H9 (cell line): ENCODE measurements around the gene PTTG1. TPM values are rescaled to one million over a fixed set of nuclear protein-coding genes. Genes with fewer than 3 reads are reported as not detected.

ENCODE experiments used
- DNase-seq: peaks from one replicate; pipeline ENCODE4 v3.0.0-alpha.2; 2017
- H2AFZ ChIP-seq: one replicate; pipeline ENCODE4 v1.6.1; 2013; ENCODE audit warnings: mild to moderate bottlenecking, low read length, control low read depth, moderate library complexity
- H2AK5ac ChIP-seq: 2 replicates; pipeline ENCODE4 v1.6.1; 2013; ENCODE audit warnings: low read length, control low read depth, mixed read lengths; ENCODE audit not compliant: insufficient read length
- H2BK120ac ChIP-seq: one replicate; pipeline ENCODE4 v1.6.1; 2013; ENCODE audit warnings: low read depth, mild to moderate bottlenecking, low read length, control low read depth, inconsistent platforms; ENCODE audit not compliant: poor library complexity, severe bottlenecking
- H2BK12ac ChIP-seq: 2 replicates; pipeline ENCODE4 v1.6.1; 2013; ENCODE audit warnings: low read length, control low read depth, mixed read lengths, low read depth; ENCODE audit not compliant: insufficient read length
- H2BK15ac ChIP-seq: 2 replicates; pipeline ENCODE4 v1.6.1; 2013; ENCODE audit warnings: low read depth, low read length, control low read depth
- H2BK20ac ChIP-seq: one replicate; pipeline ENCODE4 v1.6.1; 2013; ENCODE audit warnings: low read depth, mild to moderate bottlenecking, low read length, control low read depth, inconsistent platforms; ENCODE audit not compliant: poor library complexity, severe bottlenecking
- H2BK5ac ChIP-seq: 2 replicates; pipeline ENCODE4 v1.6.1; 2013; ENCODE audit warnings: low read length, control low read depth, mixed read lengths; ENCODE audit not compliant: insufficient read length
- H3K14ac ChIP-seq: 2 replicates; pipeline ENCODE4 v1.6.1; 2013; ENCODE audit warnings: low read length, control low read depth; ENCODE audit not compliant: insufficient read depth
- H3K18ac ChIP-seq: 2 replicates; pipeline ENCODE4 v1.6.1; 2013; ENCODE audit warnings: low read depth, mild to moderate bottlenecking, mixed read lengths, low read length, control low read depth; ENCODE audit not compliant: insufficient read length
- H3K23ac ChIP-seq: 2 replicates; pipeline ENCODE4 v1.6.1; 2013; ENCODE audit warnings: low read length, control low read depth, mixed read lengths, low read depth; ENCODE audit not compliant: insufficient read length
- H3K23me2 ChIP-seq: 2 replicates; pipeline ENCODE4 v1.6.1; 2013; ENCODE audit warnings: low read depth, mild to moderate bottlenecking, mixed read lengths, low read length, control low read depth; ENCODE audit not compliant: insufficient read length, poor library complexity, severe bottlenecking
- H3K27ac ChIP-seq: 2 replicates; pipeline ENCODE4 v1.5.1; 2013; ENCODE audit warnings: low read length, control low read depth, mixed read lengths, low read depth; ENCODE audit not compliant: insufficient read length
- H3K27me3 ChIP-seq: 2 replicates; pipeline ENCODE4 v1.6.1; 2013; ENCODE audit warnings: low read length, control low read depth, inconsistent platforms; ENCODE audit not compliant: insufficient read depth
- H3K4ac ChIP-seq: 2 replicates; pipeline ENCODE4 v1.6.1; 2013; ENCODE audit warnings: low read depth, mild to moderate bottlenecking, control low read depth, inconsistent platforms, low read length, moderate library complexity
- H3K4me1 ChIP-seq: 2 replicates; pipeline ENCODE4 v1.6.1; 2013; ENCODE audit warnings: low read length, control low read depth, inconsistent platforms; ENCODE audit not compliant: insufficient read depth
- H3K4me2 ChIP-seq: 2 replicates; pipeline ENCODE4 v1.6.1; 2013; ENCODE audit warnings: low read length, control low read depth, mixed read lengths; ENCODE audit not compliant: insufficient read length, insufficient read depth
- H3K56ac ChIP-seq: 2 replicates; pipeline ENCODE4 v1.6.1; 2013; ENCODE audit warnings: low read depth, mild to moderate bottlenecking, mixed read lengths, low read length, control low read depth; ENCODE audit not compliant: insufficient read length
- H3K79me1 ChIP-seq: 2 replicates; pipeline ENCODE4 v1.6.1; 2013; ENCODE audit warnings: low read depth, mild to moderate bottlenecking, moderate library complexity, low read length, control low read depth, inconsistent platforms; ENCODE audit not compliant: insufficient read depth, poor library complexity, severe bottlenecking
- H3K79me2 ChIP-seq: 2 replicates; pipeline ENCODE4 v1.6.1; 2013; ENCODE audit warnings: low read length, control low read depth, inconsistent platforms; ENCODE audit not compliant: insufficient read depth
- H3K9ac ChIP-seq: 2 replicates; pipeline ENCODE4 v1.6.1; 2013; ENCODE audit warnings: low read length, control low read depth, mixed read lengths; ENCODE audit not compliant: insufficient read length; ENCODE audit errors: extremely low read depth
- H3K9me3 ChIP-seq: one replicate; pipeline ENCODE4 v1.6.1; 2013; ENCODE audit warnings: low read depth, low read length, inconsistent platforms; ENCODE audit not compliant: control insufficient read depth
- H3T11ph ChIP-seq: one replicate; pipeline ENCODE4 v1.6.1; 2013; ENCODE audit warnings: mild to moderate bottlenecking, low read length, control low read depth, inconsistent platforms
- H4K20me1 ChIP-seq: one replicate; pipeline ENCODE4 v1.6.1; 2013; ENCODE audit not compliant: control insufficient read depth, insufficient read length, insufficient read depth
- H4K5ac ChIP-seq: 2 replicates; pipeline ENCODE4 v1.6.1; 2013; ENCODE audit warnings: low read depth, mild to moderate bottlenecking, mixed read lengths, low read length, control low read depth; ENCODE audit not compliant: insufficient read length
- H4K8ac ChIP-seq: replicated peaks from 2 replicates; pipeline ENCODE4 v1.6.1; 2013; ENCODE audit warnings: low read length, control low read depth, mixed read lengths, low read depth; ENCODE audit not compliant: insufficient read length
- H4K91ac ChIP-seq: 2 replicates; pipeline ENCODE4 v1.6.1; 2013; ENCODE audit warnings: low read depth, mild to moderate bottlenecking, moderate library complexity, mixed read lengths, low read length, control low read depth; ENCODE audit not compliant: insufficient read length
- H3K27ac Mint-ChIP-seq, 3 experiments: 2 replicates in 2 of 3; 3 replicates in 1 of 3; pipeline ENCODE4 v1.8.0; 2020 to 2021; ENCODE audit warnings: mixed read lengths in 3 of 3, mild to moderate bottlenecking in 1 of 3, moderate library complexity in 1 of 3
- H3K27me3 Mint-ChIP-seq: 2 replicates; pipeline ENCODE4 v1.8.0; 2021; ENCODE audit warnings: low read depth, mild to moderate bottlenecking, moderate library complexity, mixed read lengths
- H3K36me3 Mint-ChIP-seq, 3 experiments: 2 replicates in 2 of 3; 3 replicates in 1 of 3; pipeline ENCODE4 v1.8.0; 2020 to 2021; ENCODE audit warnings: low read depth in 3 of 3, mixed read lengths in 3 of 3; ENCODE audit not compliant: insufficient read depth in 1 of 3
- H3K4me1 Mint-ChIP-seq, 2 experiments: 2 replicates each; pipeline ENCODE4 v1.8.0; 2020; ENCODE audit warnings: mixed read lengths in 2 of 2
- H3K4me3 Mint-ChIP-seq, 2 experiments: 2 replicates in 1 of 2; 3 replicates in 1 of 2; pipeline ENCODE4 v1.8.0; 2020 to 2021; ENCODE audit warnings: mild to moderate bottlenecking in 2 of 2, mixed read lengths in 2 of 2, moderate library complexity in 1 of 2
- H3K9me3 Mint-ChIP-seq, 2 experiments: 2 replicates in 1 of 2; 3 replicates in 1 of 2; pipeline ENCODE4 v1.8.0; 2020; ENCODE audit warnings: mild to moderate bottlenecking in 2 of 2, mixed read lengths in 2 of 2, moderate library complexity in 1 of 2
- WGBS: extraction: QIAGEN DNeasy Blood & Tissue Kit; methylation state at CpG from one replicate; pipeline ENCODE4 v1.1.7; 2013; ENCODE audit warnings: missing lambda C conversion rate, low lambda C conversion rate, mixed read lengths; ENCODE audit not compliant: insufficient read length; ENCODE audit errors: extremely low coverage; 5-methylcytosine and 5-hydroxymethylcytosine counted together
- total RNA-seq: library from RNA; stranded (reverse); gene quantifications from 2 replicates; pipeline ENCODE4 v1.2.1, GENCODE V29; 2021
- TF ChIP-seq, protein P1 (sequence below): fragments of 200-600 bp; sonication (generic); conservative IDR thresholded peaks from 3 replicates; pipeline ENCODE4 v1.8.0; 2021; ENCODE audit warnings: antibody characterized with exemption, mild to moderate bottlenecking

The PTTG1 gene
- total RNA-seq, 1 experiment from 2014 or later: 279 TPM

DNA sequence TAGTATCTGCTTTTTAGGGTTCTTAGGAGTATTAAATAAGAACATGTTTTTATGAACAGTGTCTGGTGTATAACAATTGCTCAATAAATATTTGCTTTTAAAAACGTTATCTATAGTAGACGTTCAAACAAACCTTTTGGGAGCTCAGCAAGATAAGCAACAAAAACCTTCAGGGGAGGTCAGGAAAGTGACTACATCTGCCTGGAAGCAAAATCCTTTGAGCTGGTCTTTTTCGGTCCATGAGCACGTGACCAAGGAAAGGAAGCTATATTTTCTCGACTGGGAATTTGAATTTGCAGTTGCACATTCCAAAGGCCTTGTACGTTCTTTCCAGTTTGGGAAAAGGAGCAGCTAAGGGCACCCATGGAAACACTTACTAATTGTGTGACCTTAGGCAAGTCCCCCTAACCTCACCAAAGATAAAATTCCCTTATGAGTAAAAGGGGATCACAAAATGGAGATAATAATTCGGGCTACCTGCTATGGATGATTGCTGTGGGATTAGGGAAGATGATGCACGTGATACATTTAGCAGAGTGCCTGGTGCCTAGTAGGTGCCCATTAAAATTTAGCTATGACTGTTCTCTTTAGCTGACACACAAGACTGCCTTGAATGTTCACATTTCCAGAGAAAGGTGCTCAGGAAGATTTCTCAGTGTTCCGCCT, 45.4 kb downstream of the PTTG1 start:
- Histone ChIP-seq H3K27ac (no peak overlapping the region), H3K4me2 (no peak overlapping the region), H2BK120ac (no peak overlapping the region), H3K4ac (no peak overlapping the region), H4K91ac (no peak overlapping the region), H2BK12ac (no peak overlapping the region), H3K27me3 (no peaks in the 10 kb centered on the region), H3K23ac (no peak overlapping the region), H2BK15ac (no peak overlapping the region), H2BK5ac (no peak overlapping the region), H3K23me2 (no peaks in the 10 kb centered on the region), H3K18ac (no peak overlapping the region), H3K4me1 (no peaks in the 10 kb centered on the region), H4K8ac (no peak overlapping the region), H4K5ac (no peak overlapping the region), H3K79me1 (no peaks in the 10 kb centered on the region), H2AFZ (no peak overlapping the region), H3K9ac (no peak overlapping the region), H3K14ac (no peak overlapping the region), H2BK20ac (no peak overlapping the region), H3T11ph (no peak overlapping the region), H3K79me2 (no peaks in the 10 kb centered on the region), H4K20me1 (no peaks in the 10 kb centered on the region), H2AK5ac (no peak overlapping the region), H3K56ac (no peak overlapping the region), H3K9me3 (no peaks in the 10 kb centered on the region)
- no CpG with 5 or more reads among the region's 9 CpGs for WGBS
- no peak overlapping the region for H3K4me3 Mint-ChIP-seq
- TF ChIP-seq, protein P1, sequence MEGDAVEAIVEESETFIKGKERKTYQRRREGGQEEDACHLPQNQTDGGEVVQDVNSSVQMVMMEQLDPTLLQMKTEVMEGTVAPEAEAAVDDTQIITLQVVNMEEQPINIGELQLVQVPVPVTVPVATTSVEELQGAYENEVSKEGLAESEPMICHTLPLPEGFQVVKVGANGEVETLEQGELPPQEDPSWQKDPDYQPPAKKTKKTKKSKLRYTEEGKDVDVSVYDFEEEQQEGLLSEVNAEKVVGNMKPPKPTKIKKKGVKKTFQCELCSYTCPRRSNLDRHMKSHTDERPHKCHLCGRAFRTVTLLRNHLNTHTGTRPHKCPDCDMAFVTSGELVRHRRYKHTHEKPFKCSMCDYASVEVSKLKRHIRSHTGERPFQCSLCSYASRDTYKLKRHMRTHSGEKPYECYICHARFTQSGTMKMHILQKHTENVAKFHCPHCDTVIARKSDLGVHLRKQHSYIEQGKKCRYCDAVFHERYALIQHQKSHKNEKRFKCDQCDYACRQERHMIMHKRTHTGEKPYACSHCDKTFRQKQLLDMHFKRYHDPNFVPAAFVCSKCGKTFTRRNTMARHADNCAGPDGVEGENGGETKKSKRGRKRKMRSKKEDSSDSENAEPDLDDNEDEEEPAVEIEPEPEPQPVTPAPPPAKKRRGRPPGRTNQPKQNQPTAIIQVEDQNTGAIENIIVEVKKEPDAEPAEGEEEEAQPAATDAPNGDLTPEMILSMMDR: no peak
- no peaks in the 10 kb centered on the region for H3K27me3 Mint-ChIP-seq
- H3K9me3 Mint-ChIP-seq: no peaks in the 10 kb centered on the region; a peak in 1 of 5 replicates
- no peak for DNase-seq
- no peaks in the 10 kb centered on the region for H3K36me3 Mint-ChIP-seq
- H3K4me1 Mint-ChIP-seq: peaks cover 12% of the 10 kb centered on the region in 2 experiments
- 0 out of 7 replicates have a peak overlapping the region, but pooled peaks of 1 of the 3 experiments have one; percentile 73 for H3K27ac Mint-ChIP-seq
